ENCODE measurements around the gene NHLH1. TPM values are rescaled to one million over a fixed set of nuclear protein-coding genes. Genes with fewer than 3 reads are reported as not detected.

The NHLH1 gene
- total RNA-seq, 1 experiment from 2014 or later, result 0.70 TPM

DNA sequence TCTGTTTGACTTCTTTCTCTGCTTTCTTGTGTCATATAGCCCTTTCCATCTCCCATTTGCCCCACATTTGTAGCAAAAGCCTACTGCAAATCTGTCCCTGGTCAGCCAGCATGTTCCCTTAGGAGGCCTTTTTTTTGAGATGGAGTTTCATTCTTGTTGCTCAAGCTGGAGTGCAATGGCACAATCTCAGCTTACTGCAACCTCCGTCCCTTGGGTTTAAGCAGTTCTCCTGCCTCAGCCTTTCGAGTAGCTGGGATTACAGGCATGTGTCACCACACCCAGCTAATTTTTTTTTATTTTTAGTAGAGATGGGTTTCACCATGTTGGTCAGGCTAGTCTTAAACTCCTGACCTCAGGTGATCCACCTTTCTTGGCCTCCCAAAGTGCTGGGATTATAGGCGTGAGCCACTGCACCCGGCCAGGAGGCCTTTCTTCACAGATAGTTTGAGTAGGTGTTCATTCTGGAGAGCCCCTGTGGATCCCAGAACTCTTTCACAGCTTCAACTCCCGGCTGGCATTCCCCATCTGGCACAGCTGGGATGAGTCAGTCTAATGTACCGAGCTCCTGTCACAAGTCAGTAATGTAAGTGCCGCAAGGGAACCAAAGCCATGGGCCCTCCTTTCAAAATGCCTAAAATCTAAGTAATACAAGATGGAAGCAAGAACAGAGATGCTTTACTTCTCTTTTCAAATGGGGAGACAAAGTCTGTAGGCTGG is 9.4 kb upstream of the NHLH1 start:
- H3K4me3 Mint-ChIP-seq, result no peak overlapping the region
- H3K4me1 Mint-ChIP-seq, result peaks cover 12% of the 10 kb centered on the region
- no peak for TF ChIP-seq GABPB1 (CRISPR knock-in tag; IDR thresholded peaks at IDR 0.05)
- TF ChIP-seq HMGXB4 (CRISPR knock-in tag; IDR thresholded peaks at IDR 0.05), result no peak
- no peak for TF ChIP-seq CBFB (CRISPR knock-in tag; IDR thresholded peaks at IDR 0.05; ENCODE audit: low read depth)
- TF ChIP-seq, protein P1, sequence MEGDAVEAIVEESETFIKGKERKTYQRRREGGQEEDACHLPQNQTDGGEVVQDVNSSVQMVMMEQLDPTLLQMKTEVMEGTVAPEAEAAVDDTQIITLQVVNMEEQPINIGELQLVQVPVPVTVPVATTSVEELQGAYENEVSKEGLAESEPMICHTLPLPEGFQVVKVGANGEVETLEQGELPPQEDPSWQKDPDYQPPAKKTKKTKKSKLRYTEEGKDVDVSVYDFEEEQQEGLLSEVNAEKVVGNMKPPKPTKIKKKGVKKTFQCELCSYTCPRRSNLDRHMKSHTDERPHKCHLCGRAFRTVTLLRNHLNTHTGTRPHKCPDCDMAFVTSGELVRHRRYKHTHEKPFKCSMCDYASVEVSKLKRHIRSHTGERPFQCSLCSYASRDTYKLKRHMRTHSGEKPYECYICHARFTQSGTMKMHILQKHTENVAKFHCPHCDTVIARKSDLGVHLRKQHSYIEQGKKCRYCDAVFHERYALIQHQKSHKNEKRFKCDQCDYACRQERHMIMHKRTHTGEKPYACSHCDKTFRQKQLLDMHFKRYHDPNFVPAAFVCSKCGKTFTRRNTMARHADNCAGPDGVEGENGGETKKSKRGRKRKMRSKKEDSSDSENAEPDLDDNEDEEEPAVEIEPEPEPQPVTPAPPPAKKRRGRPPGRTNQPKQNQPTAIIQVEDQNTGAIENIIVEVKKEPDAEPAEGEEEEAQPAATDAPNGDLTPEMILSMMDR (IDR thresholded peaks at IDR 0.05), result no peak
- no peak for TF ChIP-seq ZNF532 (CRISPR knock-in tag; IDR thresholded peaks at IDR 0.05; ENCODE audit: borderline replicate concordance)
- no peak for TF ChIP-seq ZNF416 (CRISPR knock-in tag; IDR thresholded peaks at IDR 0.05)
- TF ChIP-seq OVOL2 (CRISPR knock-in tag; IDR thresholded peaks at IDR 0.05; ENCODE audit: borderline replicate concordance), result no peak
- TF ChIP-seq PRRX2 (CRISPR knock-in tag; IDR thresholded peaks at IDR 0.05), result no peak
- TF ChIP-seq FOXK1 (CRISPR knock-in tag; IDR thresholded peaks at IDR 0.05), result no peak
- no peak for TF ChIP-seq ETV6 (CRISPR knock-in tag; IDR thresholded peaks at IDR 0.05)
- no peak for TF ChIP-seq ATF6 (CRISPR knock-in tag; IDR thresholded peaks at IDR 0.05)
- H3K27ac Mint-ChIP-seq, result no peak overlapping the region
- ATAC-seq, result no peak
- H3K9me3 Mint-ChIP-seq, result no peaks in the 10 kb centered on the region
- ChIA-PET CTCF (interaction anchor here (1.2 to 1.8 kb wide), 3 partner anchors 9 to 59 kb away, joined by 3 to 12 read pairs (median 5); no protein-coding TSS in a partner anchor), POLR2A (no interaction called here)
- DNase-seq (ENCODE audit: low spot score), result no peak
- peaks cover 70% of the 10 kb centered on the region for H3K36me3 Mint-ChIP-seq
- no peaks in the 10 kb centered on the region for H3K27me3 Mint-ChIP-seq (ENCODE audit: low read depth)

DNA sequence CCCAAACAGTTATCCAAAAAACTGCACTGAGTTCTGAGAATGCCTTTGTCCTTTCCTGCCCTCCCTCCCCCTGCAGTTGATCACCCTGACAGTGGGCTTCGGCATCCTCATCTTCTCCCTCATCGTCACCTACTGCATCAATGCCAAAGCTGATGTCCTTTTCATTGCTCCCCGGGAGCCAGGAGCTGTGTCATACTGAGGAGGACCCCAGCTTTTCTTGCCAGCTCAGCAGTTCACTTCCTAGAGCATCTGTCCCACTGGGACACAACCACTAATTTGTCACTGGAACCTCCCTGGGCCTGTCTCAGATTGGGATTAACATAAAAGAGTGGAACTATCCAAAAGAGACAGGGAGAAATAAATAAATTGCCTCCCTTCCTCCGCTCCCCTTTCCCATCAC is 8.8 kb upstream of the NHLH1 start:
- H3K4me1 Mint-ChIP-seq, result peaks cover 19% of the 10 kb centered on the region
- peaks cover 63% of the 10 kb centered on the region for H3K36me3 Mint-ChIP-seq
- H3K27me3 Mint-ChIP-seq (ENCODE audit: low read depth), result no peaks in the 10 kb centered on the region
- POLR2A ChIA-PET, result interaction anchor here (0.5 kb wide), 1 partner anchor 891 kb away, joined by 3 read pairs; no protein-coding TSS in a partner anchor
- no peaks in the 10 kb centered on the region for H3K9me3 Mint-ChIP-seq
- H3K4me3 Mint-ChIP-seq, result no peak overlapping the region
- CTCF ChIA-PET, result interaction anchor here (1.2 to 1.8 kb wide), 3 partner anchors 19 to 67 kb away, joined by 4 to 12 read pairs (median 5); no protein-coding TSS in a partner anchor
- TF ChIP-seq NR2C2 (CRISPR knock-in tag; IDR thresholded peaks at IDR 0.05), result no peak
- TF ChIP-seq, protein P2, sequence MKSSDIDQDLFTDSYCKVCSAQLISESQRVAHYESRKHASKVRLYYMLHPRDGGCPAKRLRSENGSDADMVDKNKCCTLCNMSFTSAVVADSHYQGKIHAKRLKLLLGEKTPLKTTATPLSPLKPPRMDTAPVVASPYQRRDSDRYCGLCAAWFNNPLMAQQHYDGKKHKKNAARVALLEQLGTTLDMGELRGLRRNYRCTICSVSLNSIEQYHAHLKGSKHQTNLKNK (CRISPR knock-in tag; IDR thresholded peaks at IDR 0.05), result no peak
- TF ChIP-seq EMX1 (CRISPR knock-in tag; IDR thresholded peaks at IDR 0.05), result no peak
- TF ChIP-seq, protein P3, sequence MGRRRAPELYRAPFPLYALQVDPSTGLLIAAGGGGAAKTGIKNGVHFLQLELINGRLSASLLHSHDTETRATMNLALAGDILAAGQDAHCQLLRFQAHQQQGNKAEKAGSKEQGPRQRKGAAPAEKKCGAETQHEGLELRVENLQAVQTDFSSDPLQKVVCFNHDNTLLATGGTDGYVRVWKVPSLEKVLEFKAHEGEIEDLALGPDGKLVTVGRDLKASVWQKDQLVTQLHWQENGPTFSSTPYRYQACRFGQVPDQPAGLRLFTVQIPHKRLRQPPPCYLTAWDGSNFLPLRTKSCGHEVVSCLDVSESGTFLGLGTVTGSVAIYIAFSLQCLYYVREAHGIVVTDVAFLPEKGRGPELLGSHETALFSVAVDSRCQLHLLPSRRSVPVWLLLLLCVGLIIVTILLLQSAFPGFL (CRISPR knock-in tag; IDR thresholded peaks at IDR 0.05; ENCODE audit: borderline replicate concordance), result no peak
- no peak overlapping the region for H3K27ac Mint-ChIP-seq
- ATAC-seq, result no peak
- no peak for DNase-seq (ENCODE audit: low spot score)

Measured in WTC11 (cell line).